Liver (tissue), 9 donors: ENCODE measurements around the gene PDE1C. TPM values are rescaled to one million over a fixed set of nuclear protein-coding genes. Genes with fewer than 3 reads are reported as not detected.

Experiments
- DNase-seq: peaks from one replicate; pipeline ENCODE4 v3.0.0-alpha.2; 2017; ENCODE audit warnings: low spot score
- H3K27ac ChIP-seq, 2 donors: one replicate each; pipeline ENCODE4 v1.7.0; 2013; ENCODE audit warnings: inconsistent platforms in 2 of 2, low read length in 2 of 2, control low read depth in 1 of 2, low read depth in 1 of 2, mild to moderate bottlenecking in 1 of 2
- H3K27me3 ChIP-seq, 4 donors: one replicate each; pipeline versions ENCODE4 v1.6.1 to v1.7.0; 2013; ENCODE audit warnings: low read length in 3 of 4, inconsistent platforms in 1 of 4, mild to moderate bottlenecking in 1 of 4, moderate library complexity in 1 of 4; ENCODE audit not compliant: control insufficient read depth in 4 of 4, insufficient read depth in 4 of 4
- H3K36me3 ChIP-seq, 4 donors: one replicate each; pipeline versions ENCODE4 v1.6.1 to v1.7.0; 2013; ENCODE audit warnings: low read length in 3 of 4, mild to moderate bottlenecking in 3 of 4, low read depth in 1 of 4, moderate library complexity in 1 of 4; ENCODE audit not compliant: control insufficient read depth in 4 of 4, insufficient read depth in 3 of 4
- H3K4me1 ChIP-seq, 4 donors: one replicate each; pipeline versions ENCODE4 v1.6.1 to v1.7.0; 2013; ENCODE audit warnings: low read length in 3 of 4, mild to moderate bottlenecking in 3 of 4, moderate library complexity in 1 of 4; ENCODE audit not compliant: control insufficient read depth in 4 of 4, insufficient read depth in 4 of 4
- H3K4me3 ChIP-seq, 3 donors: one replicate each; pipeline versions ENCODE4 v1.6.1 to v1.7.0; 2013; ENCODE audit warnings: low read length in 3 of 3, control low read depth in 1 of 3, low read depth in 1 of 3, mild to moderate bottlenecking in 1 of 3
- H3K9ac ChIP-seq, 2 donors: one replicate each; pipeline ENCODE4 v1.7.0; 2013; ENCODE audit warnings: low read length in 2 of 2, mild to moderate bottlenecking in 2 of 2, moderate library complexity in 2 of 2, control low read depth in 1 of 2, low read depth in 1 of 2
- H3K9me3 ChIP-seq, 4 donors: one replicate each; pipeline versions ENCODE4 v1.6.1 to v1.7.0; 2013; ENCODE audit warnings: low read length in 3 of 4; ENCODE audit not compliant: control insufficient read depth in 4 of 4
- EGR1 ChIP-seq, 2 donors: IDR thresholded peaks; 2 replicates each; pipeline ENCODE4 v1.6.1; 2016 to 2018; ENCODE audit warnings: antibody characterized with exemption in 2 of 2, low read depth in 2 of 2
- FOXA1 ChIP-seq: IDR thresholded peaks from 2 replicates; pipeline ENCODE4 v1.6.1; 2016; ENCODE audit warnings: antibody characterized with exemption
- FOXA2 ChIP-seq: IDR thresholded peaks from 2 replicates; pipeline ENCODE4 v1.6.1; 2016; ENCODE audit warnings: antibody characterized with exemption
- GABPA ChIP-seq, 2 donors: IDR thresholded peaks in 1 of 2; conservative IDR thresholded peaks in 1 of 2; 2 replicates each; pipeline ENCODE4 v1.6.1; 2016; ENCODE audit warnings: antibody characterized with exemption in 2 of 2, mild to moderate bottlenecking in 1 of 2, moderate library complexity in 1 of 2
- HNF4A ChIP-seq, 2 donors: conservative IDR thresholded peaks; 2 replicates each; pipeline ENCODE4 v1.6.1; 2016; ENCODE audit warnings: antibody characterized with exemption in 2 of 2, mild to moderate bottlenecking in 2 of 2
- HNF4G ChIP-seq: IDR thresholded peaks from 2 replicates; pipeline ENCODE4 v1.6.1; 2016; ENCODE audit warnings: antibody characterized with exemption
- JUND ChIP-seq, 2 donors: IDR thresholded peaks; 2 replicates each; pipeline ENCODE4 v1.6.1; 2016; ENCODE audit warnings: antibody characterized with exemption in 2 of 2
- NR2F2 ChIP-seq: IDR thresholded peaks from 2 replicates; pipeline ENCODE4 v1.6.1; 2016; ENCODE audit warnings: antibody characterized with exemption
- RAD21 ChIP-seq, 2 donors: IDR thresholded peaks; 2 replicates each; pipeline ENCODE4 v1.6.1; 2016; ENCODE audit warnings: antibody characterized with exemption in 2 of 2, mild to moderate bottlenecking in 2 of 2
- RXRA ChIP-seq, 2 donors: IDR thresholded peaks; 2 replicates each; pipeline ENCODE4 v1.6.1; 2017 to 2018; ENCODE audit warnings: antibody characterized with exemption in 2 of 2, mild to moderate bottlenecking in 1 of 2
- SP1 ChIP-seq: IDR thresholded peaks from 2 replicates; pipeline ENCODE4 v1.6.1; 2018; ENCODE audit warnings: antibody characterized with exemption, mild to moderate bottlenecking
- TAF1 ChIP-seq: conservative IDR thresholded peaks from 2 replicates; pipeline ENCODE4 v1.6.1; 2016; ENCODE audit warnings: antibody characterized with exemption, mild to moderate bottlenecking
- WGBS: extraction: QIAGEN DNeasy Blood & Tissue Kit; methylation state at CpG from one replicate; pipeline ENCODE4 v1.1.7; 2013; 5-methylcytosine and 5-hydroxymethylcytosine counted together
- polyA plus RNA-seq, 2 donors: library from polyadenylated mRNA; stranded (reverse) in 1 of 2; unstranded in 1 of 2; fragments of 200-250 nt in 1 of 2; fragments of >200 nt in 1 of 2; fragmentation: Nextera tagmentation in 1 of 2; extraction: Ambion mirVana in 1 of 2; gene quantifications; one replicate each; pipeline versions ENCODE4 v1.2.1 to v1.2.3, GENCODE V29; 2013 to 2015
- total RNA-seq, 2 donors: library from RNA; depleted of rRNA; stranded (reverse); fragments of >200 nt; gene quantifications; one replicate each; pipeline ENCODE4 v1.2.3, GENCODE V29; 2014
- TF ChIP-seq, protein P1 (sequence below): IDR thresholded peaks from 2 replicates; pipeline ENCODE4 v1.6.1; 2016; ENCODE audit warnings: antibody characterized with exemption, mild to moderate bottlenecking
- TF ChIP-seq, protein P2 (sequence below): IDR thresholded peaks from 2 replicates; pipeline ENCODE4 v1.6.1; 2016; ENCODE audit warnings: antibody characterized with exemption
- TF ChIP-seq, protein P3 (sequence below): fragments of 150-350 bp; IDR thresholded peaks from 2 replicates; pipeline ENCODE4 v1.5.1; 2017; ENCODE audit warnings: improper control_type of control experiment, low read depth, low read length; ENCODE audit not compliant: missing input control
- TF ChIP-seq, protein P4 (sequence below): IDR thresholded peaks from 2 replicates; pipeline ENCODE4 v1.6.1; 2016; ENCODE audit warnings: antibody characterized with exemption
- donor health status: healthy.
- donor health status: healthy.
- donor health status: healthy.
- donor health status: healthy.
- donor health status: healthy.

Gene PDE1C
- total and polyA plus RNA-seq, 4 donors = 0.05 to 0.92 (median 0.47) TPM; not detected in 1

DNA sequence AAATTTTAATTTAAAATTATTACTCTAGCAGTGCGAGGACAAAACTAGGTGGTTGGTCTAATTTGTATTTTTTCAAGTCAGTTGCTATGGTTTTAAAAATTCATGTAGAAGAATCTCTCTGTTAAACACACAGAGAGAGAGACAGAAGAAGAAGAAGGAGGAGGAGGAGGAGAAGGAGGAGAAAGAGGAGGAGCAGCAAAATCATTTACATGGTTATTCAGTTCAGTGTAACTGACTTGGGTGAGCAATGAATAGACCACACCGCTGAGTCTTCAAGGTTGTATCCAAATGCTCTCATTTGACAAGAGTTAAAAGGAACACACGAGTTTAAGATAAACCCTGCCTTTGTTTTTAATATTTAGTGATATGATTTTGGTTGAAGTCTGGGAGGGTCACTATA lies 131.1 kb downstream of the PDE1C start:
- H3K27me3 ChIP-seq = no peaks in the 10 kb centered on the region
- no peak overlapping the region for H3K9ac ChIP-seq
- 79% methylated on average over 3 of the region's 3 CpGs for WGBS
- no peaks in the 10 kb centered on the region for H3K9me3 ChIP-seq
- DNase-seq = no peak
- H3K36me3 ChIP-seq = no peaks in the 10 kb centered on the region
- H3K4me3 ChIP-seq = no peak overlapping the region
- no peak for TF ChIP-seq FOXA2
- TF ChIP-seq, protein P1, sequence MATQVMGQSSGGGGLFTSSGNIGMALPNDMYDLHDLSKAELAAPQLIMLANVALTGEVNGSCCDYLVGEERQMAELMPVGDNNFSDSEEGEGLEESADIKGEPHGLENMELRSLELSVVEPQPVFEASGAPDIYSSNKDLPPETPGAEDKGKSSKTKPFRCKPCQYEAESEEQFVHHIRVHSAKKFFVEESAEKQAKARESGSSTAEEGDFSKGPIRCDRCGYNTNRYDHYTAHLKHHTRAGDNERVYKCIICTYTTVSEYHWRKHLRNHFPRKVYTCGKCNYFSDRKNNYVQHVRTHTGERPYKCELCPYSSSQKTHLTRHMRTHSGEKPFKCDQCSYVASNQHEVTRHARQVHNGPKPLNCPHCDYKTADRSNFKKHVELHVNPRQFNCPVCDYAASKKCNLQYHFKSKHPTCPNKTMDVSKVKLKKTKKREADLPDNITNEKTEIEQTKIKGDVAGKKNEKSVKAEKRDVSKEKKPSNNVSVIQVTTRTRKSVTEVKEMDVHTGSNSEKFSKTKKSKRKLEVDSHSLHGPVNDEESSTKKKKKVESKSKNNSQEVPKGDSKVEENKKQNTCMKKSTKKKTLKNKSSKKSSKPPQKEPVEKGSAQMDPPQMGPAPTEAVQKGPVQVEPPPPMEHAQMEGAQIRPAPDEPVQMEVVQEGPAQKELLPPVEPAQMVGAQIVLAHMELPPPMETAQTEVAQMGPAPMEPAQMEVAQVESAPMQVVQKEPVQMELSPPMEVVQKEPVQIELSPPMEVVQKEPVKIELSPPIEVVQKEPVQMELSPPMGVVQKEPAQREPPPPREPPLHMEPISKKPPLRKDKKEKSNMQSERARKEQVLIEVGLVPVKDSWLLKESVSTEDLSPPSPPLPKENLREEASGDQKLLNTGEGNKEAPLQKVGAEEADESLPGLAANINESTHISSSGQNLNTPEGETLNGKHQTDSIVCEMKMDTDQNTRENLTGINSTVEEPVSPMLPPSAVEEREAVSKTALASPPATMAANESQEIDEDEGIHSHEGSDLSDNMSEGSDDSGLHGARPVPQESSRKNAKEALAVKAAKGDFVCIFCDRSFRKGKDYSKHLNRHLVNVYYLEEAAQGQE = no peak
- no peak for TF ChIP-seq SP1
- no peak for TF ChIP-seq HNF4G
- TF ChIP-seq NR2F2 = no peak
- TF ChIP-seq JUND (IDR thresholded peaks at IDR 0.05) = no peak
- H3K4me1 ChIP-seq = no peaks in the 10 kb centered on the region
- no peak overlapping the region for H3K27ac ChIP-seq

DNA sequence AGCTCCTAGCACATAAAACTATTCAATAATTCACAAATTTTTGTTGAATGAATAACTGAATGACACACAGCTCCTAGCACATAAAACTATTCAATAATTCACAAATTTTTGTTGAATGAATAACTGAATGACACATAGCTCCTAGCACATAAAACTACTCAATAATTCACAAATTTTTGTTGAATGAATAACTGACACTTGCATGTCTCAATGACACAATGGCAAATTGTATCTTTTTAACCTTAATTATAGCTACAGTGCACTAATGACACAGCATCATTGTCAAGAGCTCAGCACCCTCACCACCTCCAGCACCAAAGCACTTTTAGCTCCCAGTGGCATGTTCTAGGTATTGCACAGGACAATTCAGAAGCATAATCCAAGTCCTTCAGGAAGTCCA lies 131.6 kb downstream of the PDE1C start:
- no peak for DNase-seq
- TF ChIP-seq, protein P2, sequence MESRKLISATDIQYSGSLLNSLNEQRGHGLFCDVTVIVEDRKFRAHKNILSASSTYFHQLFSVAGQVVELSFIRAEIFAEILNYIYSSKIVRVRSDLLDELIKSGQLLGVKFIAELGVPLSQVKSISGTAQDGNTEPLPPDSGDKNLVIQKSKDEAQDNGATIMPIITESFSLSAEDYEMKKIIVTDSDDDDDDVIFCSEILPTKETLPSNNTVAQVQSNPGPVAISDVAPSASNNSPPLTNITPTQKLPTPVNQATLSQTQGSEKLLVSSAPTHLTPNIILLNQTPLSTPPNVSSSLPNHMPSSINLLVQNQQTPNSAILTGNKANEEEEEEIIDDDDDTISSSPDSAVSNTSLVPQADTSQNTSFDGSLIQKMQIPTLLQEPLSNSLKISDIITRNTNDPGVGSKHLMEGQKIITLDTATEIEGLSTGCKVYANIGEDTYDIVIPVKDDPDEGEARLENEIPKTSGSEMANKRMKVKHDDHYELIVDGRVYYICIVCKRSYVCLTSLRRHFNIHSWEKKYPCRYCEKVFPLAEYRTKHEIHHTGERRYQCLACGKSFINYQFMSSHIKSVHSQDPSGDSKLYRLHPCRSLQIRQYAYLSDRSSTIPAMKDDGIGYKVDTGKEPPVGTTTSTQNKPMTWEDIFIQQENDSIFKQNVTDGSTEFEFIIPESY = no peak
- TF ChIP-seq FOXA1 (no peak), HNF4G (no peak), JUND (IDR thresholded peaks at IDR 0.05) (no peak), TAF1 (no peak), RAD21 (IDR thresholded peaks at IDR 0.05) (no peak), GABPA (IDR thresholded peaks at IDR 0.05 in 1 of 2, conservative IDR thresholded peaks at IDR 0.05 in 1 of 2) (no peak), HNF4A (conservative IDR thresholded peaks at IDR 0.05) (no peak), EGR1 (IDR thresholded peaks at IDR 0.05; ENCODE audit: low read depth in 2 of 2) (no peak), FOXA2 (no peak), RXRA (IDR thresholded peaks at IDR 0.05) (no peak), NR2F2 (no peak)
- TF ChIP-seq, protein P3, sequence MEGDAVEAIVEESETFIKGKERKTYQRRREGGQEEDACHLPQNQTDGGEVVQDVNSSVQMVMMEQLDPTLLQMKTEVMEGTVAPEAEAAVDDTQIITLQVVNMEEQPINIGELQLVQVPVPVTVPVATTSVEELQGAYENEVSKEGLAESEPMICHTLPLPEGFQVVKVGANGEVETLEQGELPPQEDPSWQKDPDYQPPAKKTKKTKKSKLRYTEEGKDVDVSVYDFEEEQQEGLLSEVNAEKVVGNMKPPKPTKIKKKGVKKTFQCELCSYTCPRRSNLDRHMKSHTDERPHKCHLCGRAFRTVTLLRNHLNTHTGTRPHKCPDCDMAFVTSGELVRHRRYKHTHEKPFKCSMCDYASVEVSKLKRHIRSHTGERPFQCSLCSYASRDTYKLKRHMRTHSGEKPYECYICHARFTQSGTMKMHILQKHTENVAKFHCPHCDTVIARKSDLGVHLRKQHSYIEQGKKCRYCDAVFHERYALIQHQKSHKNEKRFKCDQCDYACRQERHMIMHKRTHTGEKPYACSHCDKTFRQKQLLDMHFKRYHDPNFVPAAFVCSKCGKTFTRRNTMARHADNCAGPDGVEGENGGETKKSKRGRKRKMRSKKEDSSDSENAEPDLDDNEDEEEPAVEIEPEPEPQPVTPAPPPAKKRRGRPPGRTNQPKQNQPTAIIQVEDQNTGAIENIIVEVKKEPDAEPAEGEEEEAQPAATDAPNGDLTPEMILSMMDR = no peak
- TF ChIP-seq, protein P4, sequence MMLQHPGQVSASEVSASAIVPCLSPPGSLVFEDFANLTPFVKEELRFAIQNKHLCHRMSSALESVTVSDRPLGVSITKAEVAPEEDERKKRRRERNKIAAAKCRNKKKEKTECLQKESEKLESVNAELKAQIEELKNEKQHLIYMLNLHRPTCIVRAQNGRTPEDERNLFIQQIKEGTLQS = no peak
- Histone ChIP-seq H3K4me1 (no peaks in the 10 kb centered on the region), H3K27ac (no peak overlapping the region), H3K36me3 (no peaks in the 10 kb centered on the region), H3K4me3 (no peak overlapping the region), H3K9me3 (no peaks in the 10 kb centered on the region), H3K9ac (no peak overlapping the region), H3K27me3 (no peaks in the 10 kb centered on the region)
